HCT116 (cell line): ENCODE data around the gene DISP2. TPM values are rescaled to one million over a fixed set of nuclear protein-coding genes. Genes with fewer than 3 reads are reported as not detected.

ENCODE experiments used
- ATAC-seq: fragments of 200-7000 bp; cut with Tn5 transposase; 2 replicates; pipeline ENCODE4 v1.9.1; 2020; ENCODE audit warnings: mild to moderate bottlenecking, moderate library complexity
- BruUV-seq: library from RNA; stranded (reverse); fragments of 400-500 nt; replicated peaks from 2 replicates; lab custom pipeline; 2021; lab: Mats Ljungman, UMichigan
- CTCF ChIA-PET: fragments of 300-600 bp; sonication (Branson Sonifier 250); formaldehyde crosslinking; loops from one replicate; lab custom pipeline; 2021; ENCODE audit warnings: antibody characterized with exemption; lab: Charles Lee
- POLR2A ChIA-PET: fragments of 300-600, 350-600 bp; sonication (Branson Sonifier 250); formaldehyde crosslinking; loops from one replicate; lab custom pipeline; 2021; ENCODE audit warnings: antibody characterized with exemption; lab: Charles Lee
- RAD21 ChIA-PET, 2 experiments: fragments of 300-600 bp; sonication (Branson Sonifier 250); formaldehyde crosslinking; loops; one replicate each; lab custom pipeline; 2023; ENCODE audit warnings: low total read pairs in 2 of 2; ENCODE audit not compliant: uncharacterized antibody in 2 of 2, unreplicated experiment in 2 of 2, low non-redundant PET in 1 of 2; lab: Charles Lee
- DNase-seq: peaks from one replicate; pipeline ENCODE4 v3.0.0-alpha.2; 2010; ENCODE audit warnings: low read depth, low spot score
- H2AFZ ChIP-seq: fragments of 200-600 bp; shearing (Covaris generic), sonication (generic); 2 replicates; pipeline ENCODE4 v1.6.1; 2017; ENCODE audit warnings: low read depth, mixed run types, mixed read lengths, antibody characterized with exemption, low read length; ENCODE audit not compliant: poor library complexity, severe bottlenecking
- H3K27ac ChIP-seq: 2 replicates; pipeline ENCODE4 v1.5.1; 2012; ENCODE audit warnings: low read depth, low read length
- H3K27me3 ChIP-seq: fragments of 200-600 bp; sonication (generic); 2 replicates; pipeline ENCODE4 v1.6.1; 2016; ENCODE audit warnings: mixed run types, low read length, mixed read lengths; ENCODE audit not compliant: insufficient read depth
- H3K36me3 ChIP-seq, 2 experiments: fragments of 200-500 bp in 1 of 2; fragments of 200-600 bp in 1 of 2; sonication (Bioruptor generic) in 1 of 2; sonication (generic) in 1 of 2; 2 replicates each; pipeline versions ENCODE4 v1.5.1 to v1.6.1; 2014 to 2016; ENCODE audit warnings: low read length in 2 of 2, inconsistent platforms in 1 of 2, mixed read lengths in 1 of 2, mixed run types in 1 of 2; ENCODE audit not compliant: insufficient read depth in 2 of 2, control insufficient read depth in 1 of 2
- H3K4me1 ChIP-seq, 2 experiments: fragments of 200-600 bp in 1 of 2; sonication (generic) in 1 of 2; 2 replicates each; pipeline versions ENCODE4 v1.5.1 to v1.6.1; 2012 to 2017; ENCODE audit warnings: low read length in 2 of 2, inconsistent platforms in 1 of 2, mild to moderate bottlenecking in 1 of 2, mixed read lengths in 1 of 2, mixed run types in 1 of 2, moderate library complexity in 1 of 2; ENCODE audit not compliant: insufficient read depth in 2 of 2, control insufficient read depth in 1 of 2
- H3K4me2 ChIP-seq: fragments of 200-600 bp; sonication (generic); 2 replicates; pipeline ENCODE4 v1.6.1; 2017; ENCODE audit warnings: mixed run types, low read length, mixed read lengths
- H3K4me3 ChIP-seq, 2 experiments: fragments of 200-600 bp in 1 of 2; sonication (generic) in 1 of 2; replicated peaks in 1 of 2; 2 replicates each; pipeline ENCODE4 v1.5.1; 2011 to 2016; ENCODE audit warnings: low read length in 2 of 2, control low read depth in 1 of 2, low read depth in 1 of 2, mild to moderate bottlenecking in 1 of 2, mixed read lengths in 1 of 2, mixed run types in 1 of 2
- H3K79me2 ChIP-seq: fragments of 200-600 bp; sonication (generic); 2 replicates; pipeline ENCODE4 v1.6.1; 2017; ENCODE audit warnings: mild to moderate bottlenecking, mixed run types, low read length, moderate library complexity, mixed read lengths; ENCODE audit not compliant: insufficient read depth
- H3K9ac ChIP-seq: fragments of 200-600 bp; sonication (generic); 2 replicates; pipeline ENCODE4 v1.6.1; 2016; ENCODE audit warnings: low read length, mixed read lengths
- H3K9me2 ChIP-seq: fragments of 200-600 bp; sonication (generic), shearing (Covaris generic); 2 replicates; pipeline ENCODE4 v1.6.1; 2017; ENCODE audit warnings: mixed run types, mild to moderate bottlenecking, moderate library complexity; ENCODE audit not compliant: insufficient read depth
- H3K9me3 ChIP-seq, 2 experiments: fragments of 200-500 bp in 1 of 2; fragments of 200-600 bp in 1 of 2; sonication (Bioruptor generic) in 1 of 2; sonication (generic) in 1 of 2; 2 replicates each; pipeline ENCODE4 v1.6.1; 2014 to 2017; ENCODE audit warnings: low read length in 2 of 2, mixed read lengths in 2 of 2, inconsistent platforms in 1 of 2, low read depth in 1 of 2, mild to moderate bottlenecking in 1 of 2, mixed run types in 1 of 2, moderate library complexity in 1 of 2; ENCODE audit not compliant: control insufficient read depth in 1 of 2, insufficient read depth in 1 of 2
- H4K20me1 ChIP-seq: fragments of 200-600 bp; sonication (generic), shearing (Covaris generic); 2 replicates; pipeline ENCODE4 v1.6.1; 2017; ENCODE audit warnings: mixed run types, mild to moderate bottlenecking, moderate library complexity; ENCODE audit not compliant: insufficient read depth
- ATF3 ChIP-seq: IDR thresholded peaks from 2 replicates; pipeline ENCODE4 v1.6.1; 2012
- CTCF ChIP-seq, 3 experiments: fragments of 200-600 bp in 1 of 3; sonication (generic) in 1 of 3; IDR thresholded peaks in 2 of 3; conservative IDR thresholded peaks in 1 of 3; 2 replicates each; pipeline ENCODE4 v1.5.1; 2012 to 2017; ENCODE audit warnings: low read depth in 2 of 3, low read length in 2 of 3, antibody characterized with exemption in 1 of 3, borderline replicate concordance in 1 of 3, control low read depth in 1 of 3, mild to moderate bottlenecking in 1 of 3, mixed read lengths in 1 of 3, mixed run types in 1 of 3, moderate library complexity in 1 of 3; ENCODE audit not compliant: insufficient read depth in 1 of 3
- EGR1 ChIP-seq: IDR thresholded peaks from 2 replicates; pipeline ENCODE4 v1.6.1; 2012; ENCODE audit warnings: low read depth
- ELF1 ChIP-seq: IDR thresholded peaks from 2 replicates; pipeline ENCODE4 v1.6.1; 2012; ENCODE audit warnings: low read depth, borderline replicate concordance
- EZH2 ChIP-seq: fragments of 200-600 bp; sonication (generic); IDR thresholded peaks from 2 replicates; pipeline ENCODE4 v1.6.1; 2017; ENCODE audit warnings: antibody characterized with exemption, mixed run types
- EZH2phosphoT487 ChIP-seq: fragments of 200-600 bp; IDR thresholded peaks from 2 replicates; pipeline ENCODE4 v1.6.1; 2018; ENCODE audit warnings: antibody characterized with exemption, borderline replicate concordance
- POLR2A ChIP-seq: IDR thresholded peaks from 2 replicates; pipeline ENCODE4 v1.7.0; 2011; ENCODE audit warnings: borderline replicate concordance; ENCODE audit not compliant: insufficient read depth, insufficient read length; ENCODE audit errors: extremely low read depth
- POLR2AphosphoS5 ChIP-seq: IDR thresholded peaks from 2 replicates; pipeline ENCODE4 v1.6.1; 2011; ENCODE audit warnings: mild to moderate bottlenecking, low read depth, low read length, moderate library complexity
- RAD21 ChIP-seq: IDR thresholded peaks from 2 replicates; pipeline ENCODE4 v1.6.1; 2012; ENCODE audit warnings: low read depth, mild to moderate bottlenecking
- SP1 ChIP-seq: IDR thresholded peaks from 2 replicates; pipeline ENCODE4 v1.6.1; 2012; ENCODE audit warnings: low read depth
- SRF ChIP-seq: IDR thresholded peaks from 2 replicates; pipeline ENCODE4 v1.6.1; 2012; ENCODE audit warnings: low read depth
- YY1 ChIP-seq: IDR thresholded peaks from 2 replicates; pipeline ENCODE4 v1.6.1; 2011; ENCODE audit warnings: low read length, low read depth, moderate library complexity, mild to moderate bottlenecking; ENCODE audit not compliant: insufficient replicate concordance; ENCODE audit errors: extremely low read depth
- intact Hi-C: fragments of 100-400 bp; cut with micrococcal nuclease; formaldehyde crosslinking; loops from 2 replicates; pipeline ENCODE4 v1.10.0; 2022
- total RNA-seq: library from RNA; stranded (reverse); gene quantifications from one replicate; pipeline ENCODE4 v1.2.1, GENCODE V29; 2021; ENCODE audit not compliant: unreplicated experiment

DISP2 gene
- total RNA-seq, 1 experiment from 2014 or later: 3.3 TPM

DNA sequence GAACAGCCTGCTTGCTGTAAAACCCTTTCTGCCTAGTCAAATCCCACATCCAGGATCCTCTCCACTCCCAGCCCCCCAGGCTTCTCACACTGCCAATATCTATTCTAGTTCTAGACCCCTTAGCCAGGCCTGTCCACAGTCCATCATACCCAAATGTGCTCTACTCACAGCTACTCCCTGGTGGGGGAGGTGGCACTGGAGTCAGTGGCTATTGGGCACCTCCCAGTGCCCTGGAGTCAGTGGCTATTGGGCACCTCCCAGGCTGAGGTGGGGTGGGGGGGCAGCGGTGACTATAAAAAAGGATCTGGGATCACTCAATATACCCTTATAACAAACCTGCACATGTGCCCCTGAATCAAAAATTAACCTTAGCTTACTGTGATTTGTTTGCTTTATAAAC lies 773 bp upstream of the DISP2 start:
- intact Hi-C loops: no loop called here
- Histone ChIP-seq H3K36me3 (no peaks in the 10 kb centered on the region), H4K20me1 (no peaks in the 10 kb centered on the region), H3K27me3 (no peaks in the 10 kb centered on the region), H3K27ac (no peak overlapping the region), H3K9ac (no peak overlapping the region), H3K79me2 (no peaks in the 10 kb centered on the region), H3K4me1 (peaks cover 17 to 30% of the 10 kb centered on the region in 2 experiments), H2AFZ (peak overlapping the region; percentile 16), H3K4me3 (peak overlapping the region; percentile 50 to 67; a peak in 3 of 4 replicates), H3K4me2 (peak overlapping the region; percentile 83), H3K9me3 (no peaks in the 10 kb centered on the region), H3K9me2 (no peaks in the 10 kb centered on the region)
- ChIA-PET POLR2A (interaction anchor here (1.0 kb wide), 1 partner anchor 17 kb away, joined by 3 read pairs; the partner anchor contains the start of gene CCDC9B), CTCF (interaction anchor here (5.2 kb wide), 1 partner anchor 13 kb away, joined by 22 read pairs; no protein-coding TSS in a partner anchor), RAD21 (no interaction called here)
- no peak for DNase-seq
- no TSS peak for BruUV-seq
- TF ChIP-seq EZH2phosphoT487: no peak
- no peak for TF ChIP-seq SP1
- no peak for TF ChIP-seq ELF1
- no peak for TF ChIP-seq ATF3
- TF ChIP-seq SRF: no peak
- no peak for TF ChIP-seq YY1
- no peak for TF ChIP-seq POLR2AphosphoS5
- no peak for TF ChIP-seq POLR2A
- TF ChIP-seq EGR1: no peak
- no peak for TF ChIP-seq EZH2
- no peak for TF ChIP-seq RAD21
- TF ChIP-seq CTCF (IDR thresholded peaks at IDR 0.05 in 2 of 3, conservative IDR thresholded peaks at IDR 0.05 in 1 of 3; ENCODE audit: borderline replicate concordance in 1 of 3, insufficient read depth in 1 of 3, low read depth in 2 of 3, low read length in 2 of 3): no peak
- no peak for ATAC-seq
